H1 (cell line): Measurements from ENCODE around the gene SRPX. TPM values are rescaled to one million over a fixed set of nuclear protein-coding genes. Genes with fewer than 3 reads are reported as not detected.

Experiments
- CTCF ChIA-PET: fragments of 300-600 bp; sonication (Branson Sonifier 250); formaldehyde crosslinking; loops from one replicate; lab custom pipeline; 2021; ENCODE audit not compliant: partially characterized antibody; lab: Charles Lee
- POLR2A ChIA-PET: fragments of 300-600 bp; sonication (Branson Sonifier 250); formaldehyde crosslinking; loops from one replicate; lab custom pipeline; 2021; ENCODE audit warnings: inconsistent platforms; ENCODE audit not compliant: partially characterized antibody; lab: Charles Lee
- DNase-seq, 2 experiments: peaks; one replicate each; pipeline versions ENCODE4 v3.0.0 to v3.0.0-alpha.2; 2010 to 2022; ENCODE audit warnings: low spot score in 2 of 2, low read depth in 1 of 2, mixed read lengths in 1 of 2
- FAIRE-seq: peaks from 2 replicates; lab custom pipeline; 2011; peaks lifted over from hg19 to GRCh38; lab: Jason Lieb, UNC
- H2AFZ ChIP-seq: 2 replicates; pipeline ENCODE4 v1.8.1; 2012; ENCODE audit warnings: low read length, inconsistent platforms
- H2AK5ac ChIP-seq: 2 replicates; pipeline ENCODE4 v1.6.1; 2013; ENCODE audit warnings: low read depth, low read length
- H2BK120ac ChIP-seq: replicated peaks from 2 replicates; pipeline ENCODE3; 2013; ENCODE audit warnings: low read depth, low read length, inconsistent platforms
- H2BK12ac ChIP-seq: 2 replicates; pipeline ENCODE4 v1.6.1; 2013; ENCODE audit warnings: low read depth, low read length
- H2BK15ac ChIP-seq: 2 replicates; pipeline ENCODE4 v1.6.1; 2013; ENCODE audit warnings: low read length
- H2BK20ac ChIP-seq: 2 replicates; pipeline ENCODE4 v1.6.1; 2013; ENCODE audit warnings: low read length
- H2BK5ac ChIP-seq: 2 replicates; pipeline ENCODE4 v1.6.1; 2013; ENCODE audit warnings: low read depth, low read length
- H3K14ac ChIP-seq: 2 replicates; pipeline ENCODE4 v1.6.1; 2013; ENCODE audit warnings: inconsistent platforms; ENCODE audit not compliant: insufficient read length
- H3K18ac ChIP-seq: 2 replicates; pipeline ENCODE4 v1.6.1; 2013; ENCODE audit warnings: low read length; ENCODE audit errors: extremely low read depth
- H3K23ac ChIP-seq: 2 replicates; pipeline ENCODE4 v1.6.1; 2013; ENCODE audit warnings: inconsistent platforms; ENCODE audit not compliant: insufficient read length
- H3K23me2 ChIP-seq: 2 replicates; pipeline ENCODE4 v1.6.1; 2013; ENCODE audit warnings: low read depth, low read length
- H3K27ac ChIP-seq: 2 replicates; pipeline ENCODE4 v1.6.1; 2011; ENCODE audit warnings: low read depth, low read length, inconsistent platforms
- H3K27me3 ChIP-seq, 4 experiments: replicated peaks in 1 of 4; 1 replicate in 1 of 4; 2 replicates in 3 of 4; pipeline versions ENCODE4 v1.6.1 to v1.8.1; 2011 to 2013; ENCODE audit warnings: low read length in 3 of 4, mild to moderate bottlenecking in 3 of 4, inconsistent platforms in 2 of 4, mixed read lengths in 2 of 4, moderate library complexity in 1 of 4; ENCODE audit not compliant: control insufficient read depth in 3 of 4, insufficient read depth in 3 of 4; ENCODE audit errors: extremely low read depth in 1 of 4
- H3K36me3 ChIP-seq, 4 experiments: 2 replicates each; pipeline versions ENCODE4 v1.6.1 to v1.8.1; 2011 to 2013; ENCODE audit warnings: mild to moderate bottlenecking in 4 of 4, low read length in 3 of 4, moderate library complexity in 2 of 4, control low read depth in 1 of 4, inconsistent platforms in 1 of 4; ENCODE audit not compliant: insufficient read depth in 4 of 4, control insufficient read depth in 2 of 4
- H3K4ac ChIP-seq: replicated peaks from 2 replicates; pipeline ENCODE3; 2013; ENCODE audit warnings: low read length, low read depth, mixed read lengths, inconsistent platforms; ENCODE audit not compliant: insufficient read length
- H3K4me1 ChIP-seq, 4 experiments: replicated peaks in 1 of 4; 1 replicate in 1 of 4; 2 replicates in 3 of 4; pipeline versions ENCODE4 v1.6.1 to v1.8.1; 2011 to 2013; ENCODE audit warnings: low read length in 3 of 4, inconsistent platforms in 2 of 4, mixed read lengths in 1 of 4; ENCODE audit not compliant: insufficient read depth in 4 of 4, control insufficient read depth in 3 of 4
- H3K4me2 ChIP-seq, 2 experiments: 2 replicates each; pipeline versions ENCODE4 v1.6.1 to v1.8.1; 2011 to 2013; ENCODE audit warnings: low read depth in 2 of 2, low read length in 2 of 2, control low read depth in 1 of 2, inconsistent platforms in 1 of 2, mild to moderate bottlenecking in 1 of 2; ENCODE audit not compliant: insufficient read depth in 1 of 2
- H3K4me3 ChIP-seq, 4 experiments: fragments of 200-600, 300-600 bp in 1 of 4; sonication (generic), shearing (Covaris generic), sonication (Bioruptor Twin) in 1 of 4; 2 replicates each; pipeline versions ENCODE4 v1.5.1 to v1.8.1; 2011 to 2016; ENCODE audit warnings: low read length in 4 of 4, low read depth in 3 of 4, control low read depth in 2 of 4, inconsistent platforms in 2 of 4, mild to moderate bottlenecking in 2 of 4, mixed read lengths in 1 of 4, moderate library complexity in 1 of 4; ENCODE audit not compliant: insufficient read depth in 2 of 4; ENCODE audit errors: extremely low read depth in 1 of 4
- H3K56ac ChIP-seq: replicated peaks from 2 replicates; pipeline ENCODE3; 2013; ENCODE audit warnings: low read depth, mild to moderate bottlenecking, mixed read lengths, low read length, inconsistent platforms; ENCODE audit not compliant: insufficient read length
- H3K79me1 ChIP-seq: 2 replicates; pipeline ENCODE4 v1.6.1; 2013; ENCODE audit warnings: low read depth, low read length, control low read depth
- H3K79me2 ChIP-seq, 2 experiments: 2 replicates each; pipeline versions ENCODE4 v1.6.1 to v1.8.1; 2012 to 2013; ENCODE audit warnings: low read length in 2 of 2, mild to moderate bottlenecking in 2 of 2, inconsistent platforms in 1 of 2; ENCODE audit not compliant: insufficient read depth in 2 of 2, control insufficient read depth in 1 of 2
- H3K9ac ChIP-seq, 4 experiments: replicated peaks in 1 of 4; 1 replicate in 1 of 4; 2 replicates in 3 of 4; pipeline versions ENCODE4 v1.6.1 to v1.8.1; 2011 to 2013; ENCODE audit warnings: low read depth in 3 of 4, low read length in 3 of 4, control low read depth in 2 of 4, mild to moderate bottlenecking in 2 of 4, moderate library complexity in 2 of 4, inconsistent platforms in 1 of 4; ENCODE audit errors: extremely low read depth in 1 of 4
- H3K9me3 ChIP-seq, 2 experiments: 2 replicates each; pipeline versions ENCODE4 v1.6.1 to v1.8.1; 2012 to 2013; ENCODE audit warnings: mild to moderate bottlenecking in 2 of 2, moderate library complexity in 2 of 2, control low read depth in 1 of 2, inconsistent platforms in 1 of 2, low read depth in 1 of 2, low read length in 1 of 2, mixed read lengths in 1 of 2; ENCODE audit not compliant: insufficient read depth in 2 of 2
- H4K20me1 ChIP-seq, 2 experiments: replicated peaks in 1 of 2; 2 replicates each; pipeline versions ENCODE3 to v1.8.1; 2011 to 2013; ENCODE audit warnings: inconsistent platforms in 2 of 2, low read length in 2 of 2, mild to moderate bottlenecking in 1 of 2; ENCODE audit not compliant: insufficient read depth in 2 of 2, control insufficient read depth in 1 of 2
- H4K5ac ChIP-seq: 2 replicates; pipeline ENCODE4 v1.6.1; 2013; ENCODE audit warnings: low read length, low read depth, mixed read lengths, inconsistent platforms; ENCODE audit not compliant: insufficient read length
- H4K8ac ChIP-seq: 2 replicates; pipeline ENCODE4 v1.8.0; 2013; ENCODE audit warnings: mild to moderate bottlenecking, moderate library complexity, low read length, inconsistent platforms; ENCODE audit not compliant: insufficient read depth; ENCODE audit errors: extremely low read depth
- H4K91ac ChIP-seq: replicated peaks from 2 replicates; pipeline ENCODE3; 2013; ENCODE audit warnings: low read length, mixed read lengths, inconsistent platforms; ENCODE audit not compliant: insufficient read length
- BACH1 ChIP-seq: IDR thresholded peaks from 2 replicates; pipeline ENCODE4 v1.6.1; 2012; ENCODE audit warnings: low read length, improper control_type of control experiment
- BRCA1 ChIP-seq: IDR thresholded peaks from 2 replicates; pipeline ENCODE4 v1.6.1; 2012; ENCODE audit warnings: low read depth, low read length, improper control_type of control experiment
- CBX5 ChIP-seq: fragments of 300-800, 300-1000 bp; sonication (generic); IDR thresholded peaks from 2 replicates; pipeline ENCODE4 v1.7.1; 2016; ENCODE audit warnings: antibody characterized with exemption, low read length, low read depth
- CHD1 ChIP-seq: IDR thresholded peaks from 2 replicates; pipeline ENCODE4 v1.6.1; 2012; ENCODE audit warnings: low read depth, low read length, improper control_type of control experiment
- EZH2 ChIP-seq: fragments of 200-600 bp; sonication (generic); IDR thresholded peaks from 2 replicates; pipeline ENCODE4 v1.7.1; 2012; ENCODE audit warnings: low read depth, mild to moderate bottlenecking, moderate library complexity, low read length, inconsistent platforms; ENCODE audit not compliant: severe bottlenecking
- FOSL1 ChIP-seq: IDR thresholded peaks from 2 replicates; pipeline ENCODE4 v1.6.1; 2011; ENCODE audit warnings: mild to moderate bottlenecking, low read depth, low read length, moderate library complexity; ENCODE audit not compliant: insufficient read depth
- HDAC2 ChIP-seq, 2 experiments: fragments of 300-600 bp in 1 of 2; sonication (generic) in 1 of 2; IDR thresholded peaks; 2 replicates each; pipeline ENCODE4 v1.6.1; 2011 to 2012; ENCODE audit warnings: low read depth in 2 of 2, low read length in 2 of 2, mild to moderate bottlenecking in 2 of 2, moderate library complexity in 2 of 2, borderline replicate concordance in 1 of 2, inconsistent platforms in 1 of 2
- JUN ChIP-seq: IDR thresholded peaks from 2 replicates; pipeline ENCODE4 v1.6.1; 2011; ENCODE audit warnings: low read depth, mild to moderate bottlenecking, improper control_type of control experiment, low read length
- JUND ChIP-seq: IDR thresholded peaks from 2 replicates; pipeline ENCODE4 v1.6.1; 2011; ENCODE audit warnings: mild to moderate bottlenecking, improper control_type of control experiment, low read length
- KDM1A ChIP-seq: fragments of 200-600, 300-600 bp; sonication (generic); IDR thresholded peaks from 2 replicates; pipeline ENCODE4 v1.7.1; 2016; ENCODE audit warnings: mild to moderate bottlenecking, low read length, borderline replicate concordance
- NANOG ChIP-seq: IDR thresholded peaks from 2 replicates; pipeline ENCODE4 v1.6.1; 2011; ENCODE audit warnings: low read length, low read depth, mild to moderate bottlenecking, inconsistent platforms; ENCODE audit not compliant: insufficient read depth, poor library complexity, severe bottlenecking
- RAD21 ChIP-seq, 2 experiments: IDR thresholded peaks in 1 of 2; conservative IDR thresholded peaks in 1 of 2; 2 replicates each; pipeline ENCODE4 v1.6.1; 2011; ENCODE audit warnings: low read depth in 2 of 2, low read length in 2 of 2, improper control_type of control experiment in 1 of 2, inconsistent platforms in 1 of 2, mild to moderate bottlenecking in 1 of 2, moderate library complexity in 1 of 2
- TEAD4 ChIP-seq: IDR thresholded peaks from 2 replicates; pipeline ENCODE4 v1.6.1; 2012; ENCODE audit warnings: low read depth, low read length, inconsistent platforms, mixed read lengths
- WGBS, 2 experiments: shearing (Covaris generic) in 1 of 2; methylation state at CpG; one replicate each; pipeline versions ENCODE4 v1.1.6 to v1.1.7; 2013 to 2015; ENCODE audit warnings: low lambda C conversion rate in 2 of 2, mixed read lengths in 2 of 2, inconsistent platforms in 1 of 2, low coverage in 1 of 2, missing lambda C conversion rate in 1 of 2; ENCODE audit not compliant: insufficient replicate concordance in 2 of 2, insufficient coverage in 1 of 2, insufficient read length in 1 of 2; ENCODE audit errors: extremely low coverage in 1 of 2, missing lambda C conversion rate in 1 of 2; 5-methylcytosine and 5-hydroxymethylcytosine counted together
- polyA plus RNA-seq, 7 experiments: library from polyadenylated mRNA; depleted of rRNA in 3 of 7; stranded (reverse) in 5 of 7; unstranded in 2 of 7; fragments of >200 nt in 5 of 7; fragments of 200-250 nt in 2 of 7; gene quantifications; 1 replicate in 5 of 7; 2 replicates in 1 of 7; 4 replicates in 1 of 7; pipeline versions ENCODE4 v1.2.1 to v1.2.3, GENCODE V29; 2011 to 2013; ENCODE audit warnings: missing spikeins in 2 of 7, mixed read lengths in 2 of 7
- total RNA-seq: library from RNA; stranded (reverse); fragmentation: NEBNext Ultra II Directional; extraction: Animal tissue kit (Norgen Biotek cat#: 25700); gene quantifications from 2 replicates; pipeline ENCODE4 v1.2.1, GENCODE V29; 2021
- TF ChIP-seq, protein P1 (sequence below): IDR thresholded peaks from 2 replicates; pipeline ENCODE4 v1.6.1; 2011; ENCODE audit warnings: low read depth, mild to moderate bottlenecking, low read length; ENCODE audit not compliant: insufficient read depth

The SRPX gene
- total and polyA plus RNA-seq, 2 of the 8 experiments (the other 6 are each of a cell fraction or from before 2014, with no cell fraction given) = 7.6 to 10.4 TPM

DNA sequence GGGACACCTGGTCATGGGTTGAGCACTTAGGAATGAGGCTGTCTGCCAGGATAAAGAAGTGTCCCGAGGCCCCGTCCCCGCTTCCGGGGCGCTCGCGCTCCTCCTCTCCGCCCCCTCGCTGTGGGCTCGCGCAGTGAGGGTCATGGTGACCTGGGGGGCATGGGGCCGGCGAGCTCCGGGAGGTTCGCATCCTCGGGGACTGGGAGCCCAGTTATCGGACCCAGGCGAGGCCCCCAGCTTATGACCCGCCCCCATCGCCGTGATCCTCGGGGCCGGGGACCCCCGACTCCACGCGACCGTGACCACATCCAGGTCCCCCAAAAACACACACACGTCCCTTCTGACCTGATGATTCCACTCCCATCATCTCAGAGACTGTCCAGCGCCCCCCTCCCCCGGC, 35.3 kb upstream of the SRPX start:
- Histone ChIP-seq H2BK20ac (no peak overlapping the region), H3K14ac (no peak overlapping the region), H3K4ac (no peak overlapping the region), H3K36me3 (no peaks in the 10 kb centered on the region), H4K91ac (no peak overlapping the region), H2AFZ (no peak overlapping the region), H4K8ac (no peak overlapping the region), H2BK15ac (no peak overlapping the region), H3K27me3 (no peaks in the 10 kb centered on the region), H4K20me1 (no peaks in the 10 kb centered on the region), H2AK5ac (no peak overlapping the region), H3K79me2 (no peaks in the 10 kb centered on the region), H2BK120ac (no peak overlapping the region), H3K79me1 (no peaks in the 10 kb centered on the region), H4K5ac (no peak overlapping the region), H3K9me3 (no peaks in the 10 kb centered on the region), H3K4me1 (no peaks in the 10 kb centered on the region), H3K23me2 (no peaks in the 10 kb centered on the region), H2BK5ac (no peak overlapping the region), H3K23ac (no peak overlapping the region), H3K4me2 (no peak overlapping the region), H2BK12ac (no peak overlapping the region), H3K56ac (no peak overlapping the region), H3K18ac (no peak overlapping the region), H3K27ac (no peak overlapping the region), H3K9ac (no peak overlapping the region), H3K4me3 (no peak overlapping the region)
- FAIRE-seq (no peak), DNase-seq (no peak)
- ChIA-PET POLR2A (no interaction called here), CTCF (no interaction called here)
- WGBS, 2 experiments = 96% methylated on average over 10 of the region's 30 CpGs; no CpG with 5 or more reads in 1 of the 2 experiments
- no peak for TF ChIP-seq FOSL1
- no peak for TF ChIP-seq HDAC2 (IDR thresholded peaks at IDR 0.05; ENCODE audit: borderline replicate concordance in 1 of 2, low read depth in 2 of 2, low read length in 2 of 2)
- no peak for TF ChIP-seq RAD21 (IDR thresholded peaks at IDR 0.05 in 1 of 2, conservative IDR thresholded peaks at IDR 0.05 in 1 of 2; ENCODE audit: low read depth in 2 of 2, low read length in 2 of 2)
- TF ChIP-seq CBX5 = no peak
- no peak for TF ChIP-seq JUN
- no peak for TF ChIP-seq EZH2
- TF ChIP-seq KDM1A = no peak
- TF ChIP-seq CHD1 = no peak
- no peak for TF ChIP-seq JUND
- TF ChIP-seq, protein P1, sequence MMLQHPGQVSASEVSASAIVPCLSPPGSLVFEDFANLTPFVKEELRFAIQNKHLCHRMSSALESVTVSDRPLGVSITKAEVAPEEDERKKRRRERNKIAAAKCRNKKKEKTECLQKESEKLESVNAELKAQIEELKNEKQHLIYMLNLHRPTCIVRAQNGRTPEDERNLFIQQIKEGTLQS = no peak
- TF ChIP-seq TEAD4 = no peak
- no peak for TF ChIP-seq NANOG
- no peak for TF ChIP-seq BRCA1
- TF ChIP-seq BACH1 = no peak
